T-helper 1 cell treated with Interleukin-12 subunit alpha and Interleukin-12 subunit beta and Interleukin-4 antibody, amounts not matched to agents 30 ng/mL and 1 ng/mL, for 36 hours (primary cell): ENCODE results near the gene BOD1L2. TPM values are rescaled to one million over a fixed set of nuclear protein-coding genes. Genes with fewer than 3 reads are reported as not detected.

Experiments used
- intact Hi-C: fragments of 100-400 bp; cut with micrococcal nuclease; formaldehyde crosslinking; loops from one replicate; pipeline ENCODE4 v1.15.1; 2024
- total RNA-seq: library from RNA; stranded (reverse); gene quantifications from 2 replicates; pipeline ENCODE4 v1.2.3, GENCODE V29; 2022

Gene BOD1L2
- not detected in 2 replicates for total RNA-seq

- intact Hi-C loops = no loop called here
Measured at GRCh38 chr18:57146956-57147636, at the start of gene BOD1L2. TSS of gene BOD1L2 (plus strand) at chr18:57147087. CDS start at chr18:57147313, 226 bp downstream.

- intact Hi-C loops = no loop called here
Measured at GRCh38 chr18:57107140-57107832, 39.6 kb upstream of the BOD1L2 start.

GRCh38 chr18:57110290-57110689 lies 36.6 kb upstream of the BOD1L2 start:
- intact Hi-C loops = no loop called here

- intact Hi-C loops = no loop called here
Measured at GRCh38 chr18:57113799-57114420, 33.0 kb upstream of the BOD1L2 start.

GRCh38 chr18:57116598-57117132 lies 30.2 kb upstream of the BOD1L2 start:
- intact Hi-C loops = no loop called here

- intact Hi-C loops = no loop called here
Measured at GRCh38 chr18:57121542-57122112, 25.3 kb upstream of the BOD1L2 start.

GRCh38 chr18:57122936-57123510 lies 23.9 kb upstream of the BOD1L2 start:
- intact Hi-C loops = no loop called here

- intact Hi-C loops = no loop called here
Measured at GRCh38 chr18:57125627-57126026, 21.3 kb upstream of the BOD1L2 start.

- intact Hi-C loops = no loop called here
Measured at GRCh38 chr18:57128220-57128932, 18.5 kb upstream of the BOD1L2 start.

GRCh38 chr18:57131101-57131500 lies 15.8 kb upstream of the BOD1L2 start:
- intact Hi-C loops = no loop called here

- intact Hi-C loops = no loop called here
Measured at GRCh38 chr18:57131782-57132181, 15.1 kb upstream of the BOD1L2 start.

- intact Hi-C loops = no loop called here
Measured at GRCh38 chr18:57134618-57135135, 12.2 kb upstream of the BOD1L2 start.

- intact Hi-C loops = no loop called here
Measured at GRCh38 chr18:57135699-57136098, 11.2 kb upstream of the BOD1L2 start.

- intact Hi-C loops = no loop called here
Measured at GRCh38 chr18:57137847-57138246, 9.0 kb upstream of the BOD1L2 start.

- intact Hi-C loops = no loop called here
Measured at GRCh38 chr18:57141208-57142129, 5.4 kb upstream of the BOD1L2 start.

- intact Hi-C loops = no loop called here
Measured at GRCh38 chr18:57142324-57142723, 4.6 kb upstream of the BOD1L2 start.

- intact Hi-C loops = no loop called here
Measured at GRCh38 chr18:57143265-57143664, 3.6 kb upstream of the BOD1L2 start.

GRCh38 chr18:57148263-57148662 lies 1.4 kb downstream of the BOD1L2 start:
- intact Hi-C loops = no loop called here

GRCh38 chr18:57149051-57149450 lies 2.2 kb downstream of the BOD1L2 start:
- intact Hi-C loops = no loop called here

- intact Hi-C loops = no loop called here
Measured at GRCh38 chr18:57149531-57149930, 2.6 kb downstream of the BOD1L2 start.
